HG03097 (cell line): ENCODE data around the gene PDE4D.

Experiments used
- ATAC-seq: cut with Tn5 transposase; IDR thresholded peaks from one replicate; pipeline ENCODE4 v1.9.1; 2021; ENCODE audit not compliant: unreplicated experiment, low FRiP score

Gene PDE4D

GRCh38 chr5:59174248-59174844 is 719.2 kb downstream of the PDE4D start:
- ATAC-seq = no peak

GRCh38 chr5:59173578-59173977 is 719.9 kb downstream of the PDE4D start:
- no peak for ATAC-seq

- no peak for ATAC-seq
Observed at GRCh38 chr5:59171131-59171530, 722.4 kb downstream of the PDE4D start.

GRCh38 chr5:59169768-59170150 is 723.8 kb downstream of the PDE4D start:
- no peak for ATAC-seq

GRCh38 chr5:59169081-59169767 is 724.3 kb downstream of the PDE4D start:
- no peak for ATAC-seq

- ATAC-seq = no peak
Observed at GRCh38 chr5:59168067-59168466, 725.5 kb downstream of the PDE4D start.

- ATAC-seq = no peak
Observed at GRCh38 chr5:59164041-59164830, 729.3 kb downstream of the PDE4D start.

- ATAC-seq = no peak
Observed at GRCh38 chr5:59161221-59162105, 732.1 kb downstream of the PDE4D start.

- no peak for ATAC-seq
Observed at GRCh38 chr5:59158637-59159391, 734.7 kb downstream of the PDE4D start.

GRCh38 chr5:59158165-59158564 is 735.4 kb downstream of the PDE4D start:
- ATAC-seq = no peak

- ATAC-seq = no peak
Observed at GRCh38 chr5:59157068-59157467, 736.5 kb downstream of the PDE4D start.

GRCh38 chr5:59152701-59153245 is 740.8 kb downstream of the PDE4D start:
- no peak for ATAC-seq

GRCh38 chr5:59151162-59151889 is 742.2 kb downstream of the PDE4D start:
- no peak for ATAC-seq

GRCh38 chr5:59149827-59150226 is 743.7 kb downstream of the PDE4D start:
- no peak for ATAC-seq

GRCh38 chr5:59149271-59149670 is 744.3 kb downstream of the PDE4D start:
- no peak for ATAC-seq

- no peak for ATAC-seq
Observed at GRCh38 chr5:59146729-59147128, 746.8 kb downstream of the PDE4D start.

- ATAC-seq = peak; percentile 89
Observed at GRCh38 chr5:59143926-59144333, 749.6 kb downstream of the PDE4D start.

- no peak for ATAC-seq
Observed at GRCh38 chr5:59142927-59143326, 750.6 kb downstream of the PDE4D start.

- no peak for ATAC-seq
Observed at GRCh38 chr5:59142138-59142537, 751.4 kb downstream of the PDE4D start.
